ENCODE data around the gene ITGA11. TPM values are rescaled to one million over a fixed set of nuclear protein-coding genes. Genes with fewer than 3 reads are reported as not detected.

Gene ITGA11
- polyA plus RNA-seq, 3 donors: 2.3 to 2.9 (median 2.6) TPM

GRCh38 chr15:68333775-68334470 lies 98.0 kb downstream of the ITGA11 start:
- DNase-seq: no peak

- no peak for DNase-seq
Measured at GRCh38 chr15:68332266-68332665, 99.7 kb downstream of the ITGA11 start.

GRCh38 chr15:68330901-68331300 lies 101.1 kb downstream of the ITGA11 start:
- no peak for DNase-seq

- no peak for DNase-seq
Measured at GRCh38 chr15:68330416-68330815, 101.5 kb downstream of the ITGA11 start.

- DNase-seq: no peak
Measured at GRCh38 chr15:68328964-68329363, 103.0 kb downstream of the ITGA11 start.

GRCh38 chr15:68328443-68328842 lies 103.5 kb downstream of the ITGA11 start:
- no peak for DNase-seq

- no peak for DNase-seq
Measured at GRCh38 chr15:68326711-68327354, 105.1 kb downstream of the ITGA11 start.

GRCh38 chr15:68325726-68326125 lies 106.2 kb downstream of the ITGA11 start:
- DNase-seq: no peak

GRCh38 chr15:68322796-68323195 lies 109.2 kb downstream of the ITGA11 start:
- no peak for DNase-seq

GRCh38 chr15:68321229-68321628 lies 110.7 kb downstream of the ITGA11 start:
- no peak for DNase-seq

- DNase-seq: no peak
Measured at GRCh38 chr15:68319997-68320396, 112.0 kb downstream of the ITGA11 start.

GRCh38 chr15:68318931-68319909 lies 112.7 kb downstream of the ITGA11 start:
- no peak for DNase-seq

- no peak for DNase-seq
Measured at GRCh38 chr15:68318008-68318835, 113.7 kb downstream of the ITGA11 start.

- no peak for DNase-seq
Measured at GRCh38 chr15:68317281-68318007, 114.5 kb downstream of the ITGA11 start.

- DNase-seq: no peak
Measured at GRCh38 chr15:68316061-68316804, 115.7 kb downstream of the ITGA11 start.

GRCh38 chr15:68315495-68316031 lies 116.4 kb downstream of the ITGA11 start:
- DNase-seq: no peak

- no peak for DNase-seq
Measured at GRCh38 chr15:68315035-68315434, 116.9 kb downstream of the ITGA11 start.

GRCh38 chr15:68314563-68314962 lies 117.4 kb downstream of the ITGA11 start:
- no peak for DNase-seq

- DNase-seq: no peak
Measured at GRCh38 chr15:68313501-68314410, 118.2 kb downstream of the ITGA11 start.

All from renal pelvis (tissue), 4 donors.